Mucosa of gallbladder (tissue), 1 donor: ENCODE measurements around the gene HTR7. TPM values are rescaled to one million over a fixed set of nuclear protein-coding genes. Genes with fewer than 3 reads are reported as not detected.
"Not testable (repeated sequence)": the region's sequence is repeated elsewhere in the genome, so short reads cannot be mapped to it uniquely, and the experiment has no call there.

Source experiments
- DNase-seq: peaks from one replicate; pipeline ENCODE4 v3.0.0-alpha.2; 2020; ENCODE audit warnings: low spot score
- total RNA-seq: library from RNA; stranded (reverse); gene quantifications from one replicate; pipeline ENCODE4 v1.2.1, GENCODE V29; 2021
- donor health status: DM: no; HTN: no; CAD: no.

The HTR7 gene
- total RNA-seq, 1 donor from 2014 or later, result 1.2 TPM

DNA sequence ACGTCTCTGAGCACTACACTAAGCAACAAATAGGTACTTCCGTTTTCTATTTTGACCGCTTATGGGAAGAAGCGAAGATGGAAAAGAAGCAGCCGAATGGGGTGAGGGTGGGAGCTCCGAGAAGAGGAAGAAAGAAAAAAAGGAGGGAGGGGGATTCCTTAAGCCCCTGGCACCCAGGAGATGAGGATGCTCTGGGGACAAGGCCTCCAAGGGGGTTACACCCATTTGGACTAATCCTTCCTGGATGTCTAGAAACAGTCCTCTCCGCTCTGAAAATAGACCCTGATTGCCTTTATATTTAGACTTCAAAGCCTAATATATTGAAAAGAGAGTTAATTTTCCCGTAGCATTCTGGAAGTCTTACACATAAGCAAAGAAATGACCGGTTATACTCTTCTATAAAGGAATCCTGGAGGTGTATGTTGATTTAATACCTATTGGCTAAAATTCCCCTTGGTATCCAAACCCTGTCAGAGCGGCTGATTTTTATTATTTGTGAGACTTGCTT lies 676 bp upstream of the HTR7 start:
- DNase-seq, result no peak

DNA sequence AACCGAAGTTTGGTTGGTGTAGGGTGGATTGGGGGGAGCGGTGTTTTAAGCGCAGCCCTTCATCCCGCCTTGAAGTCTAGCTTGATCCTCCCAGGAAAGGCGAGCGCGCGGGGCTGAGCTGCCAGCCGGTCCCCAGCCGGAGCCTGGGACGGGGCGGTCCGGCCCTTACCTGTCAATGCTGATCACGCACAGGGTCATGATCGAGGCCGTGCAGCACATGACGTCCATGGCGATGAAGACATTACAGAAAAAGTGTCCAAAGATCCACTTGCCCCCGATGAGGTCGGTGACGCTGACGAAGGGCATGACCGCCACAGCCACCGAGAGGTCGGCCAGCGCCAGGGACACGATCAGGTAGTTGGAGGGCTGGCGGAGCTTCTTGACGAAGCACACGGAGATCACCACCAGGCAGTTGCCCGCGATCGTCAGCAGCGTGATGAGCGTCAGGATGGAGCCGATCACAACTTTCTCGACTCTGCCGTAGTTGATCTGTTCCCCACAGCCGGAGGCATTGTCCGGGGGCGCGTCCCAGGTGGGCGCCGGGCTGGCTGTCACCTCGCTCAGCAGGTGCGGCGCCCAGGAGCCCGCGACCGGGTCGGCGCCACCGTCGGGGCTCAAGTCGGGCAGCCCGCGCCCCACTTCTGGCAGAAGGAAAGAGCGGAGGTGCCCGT lies 740 bp downstream of the HTR7 start:
- DNase-seq, result no peak

DNA sequence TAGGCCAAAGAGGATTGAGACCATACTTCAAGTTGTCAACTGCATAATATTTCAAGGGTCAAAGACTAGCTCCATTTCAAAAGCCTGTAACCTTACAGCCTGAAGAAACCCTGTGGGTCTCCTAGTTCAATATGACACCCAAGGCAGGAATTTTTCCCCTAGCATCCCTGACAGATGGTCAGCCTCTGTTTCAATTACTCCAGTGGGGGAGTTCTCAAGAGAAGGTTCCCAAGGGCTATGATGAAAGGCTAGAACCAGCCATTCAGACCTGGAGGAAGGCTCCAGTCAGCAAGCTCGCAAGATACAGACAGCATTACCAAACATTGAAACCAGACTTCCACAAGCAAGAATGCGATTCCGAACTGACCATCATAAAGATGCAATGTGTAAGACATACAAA lies 1.6 kb downstream of the HTR7 start:
- no peak for DNase-seq

DNA sequence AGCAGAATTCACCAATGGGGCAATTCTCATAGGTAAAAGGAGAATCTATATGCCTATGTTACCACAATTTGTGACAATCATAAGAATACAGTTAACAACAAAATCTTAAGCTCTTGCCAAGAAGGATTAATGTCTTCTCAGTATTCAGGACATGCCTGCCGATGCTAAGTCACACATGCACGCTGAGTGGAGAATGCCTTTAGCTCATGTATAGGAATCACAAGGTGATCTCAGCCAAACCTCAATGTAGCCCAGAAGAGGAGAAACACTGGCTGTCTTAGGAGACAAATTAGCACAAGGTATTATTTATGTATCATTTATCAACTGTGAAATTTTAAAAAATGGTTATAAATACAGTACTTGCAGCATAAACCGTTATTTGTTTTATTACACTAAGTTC lies 2.7 kb downstream of the HTR7 start:
- no peak for DNase-seq

DNA sequence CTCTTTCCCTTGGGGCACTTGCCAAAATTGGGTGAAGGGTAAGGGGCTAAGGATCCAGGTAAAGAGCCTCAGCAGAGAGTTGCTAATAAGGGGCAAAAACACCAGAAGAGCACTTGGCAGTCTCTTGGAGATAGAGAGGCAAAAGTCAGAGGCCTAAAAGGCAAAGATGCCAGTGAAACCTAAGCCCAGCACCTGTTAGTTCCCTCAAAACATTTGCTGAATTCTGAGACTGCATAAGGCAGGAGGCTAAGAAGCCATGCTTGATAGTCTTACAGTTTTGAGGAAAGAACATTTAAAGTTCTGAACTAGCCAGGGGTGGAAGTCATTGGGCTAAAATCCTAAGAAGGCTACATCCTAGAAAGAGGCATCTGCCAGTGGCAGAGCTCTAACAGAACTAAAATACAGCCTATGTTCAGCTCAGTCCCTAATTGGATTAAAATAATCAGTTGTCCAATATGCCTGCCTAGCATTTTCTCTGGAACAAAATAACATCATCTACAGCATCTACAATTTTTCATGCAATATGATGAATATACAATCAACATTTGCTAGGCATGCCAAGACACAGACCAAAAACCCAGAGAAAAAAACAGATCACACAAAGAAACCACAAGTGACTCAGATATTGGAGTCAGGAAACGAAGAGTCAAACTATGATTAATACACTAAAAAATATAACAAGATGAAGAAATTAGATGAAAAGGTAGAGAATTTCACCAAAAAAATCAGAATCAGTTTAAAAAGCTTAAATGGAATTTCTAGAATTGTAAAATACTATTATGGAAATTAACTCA lies 7.7 kb downstream of the HTR7 start:
- DNase-seq, result no peak

DNA sequence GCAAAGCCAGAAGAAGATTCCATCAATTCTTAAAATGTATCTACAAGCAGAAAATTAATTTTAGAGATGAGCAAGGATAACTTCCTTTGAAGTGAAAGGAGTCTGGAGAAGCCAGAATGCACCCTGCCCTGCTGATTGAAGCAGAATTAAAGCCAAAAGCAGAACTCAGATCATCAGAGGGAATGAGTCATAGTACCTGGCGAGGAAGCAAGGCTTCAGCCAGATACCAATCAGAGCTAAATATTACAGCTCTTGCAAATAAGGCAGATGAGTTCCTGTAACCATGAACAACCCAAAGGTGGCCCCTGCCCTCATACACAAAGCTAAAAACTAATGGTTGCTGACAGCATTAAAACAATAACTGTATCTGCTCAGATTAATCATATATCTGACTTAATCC lies 10.4 kb downstream of the HTR7 start:
- no peak for DNase-seq

DNA sequence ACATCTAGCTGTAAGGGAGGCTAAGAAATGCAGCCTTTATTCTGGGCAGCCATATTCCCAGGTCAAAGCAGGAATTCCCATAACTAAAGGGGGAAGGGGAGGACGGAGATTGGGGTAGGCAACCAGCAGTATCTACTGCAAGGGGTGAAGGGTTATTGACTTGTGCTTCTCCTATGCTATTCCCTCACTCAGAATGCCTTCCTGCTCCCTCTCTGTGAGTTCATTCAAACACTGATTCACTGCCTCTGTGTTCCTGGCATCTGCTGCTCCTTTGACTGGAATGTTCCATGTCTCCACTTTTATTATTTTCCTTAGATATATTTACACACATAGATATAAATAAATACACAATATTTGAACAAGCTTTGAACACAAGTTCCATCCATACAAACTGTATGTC lies 11.1 kb downstream of the HTR7 start:
- DNase-seq, result no peak

DNA sequence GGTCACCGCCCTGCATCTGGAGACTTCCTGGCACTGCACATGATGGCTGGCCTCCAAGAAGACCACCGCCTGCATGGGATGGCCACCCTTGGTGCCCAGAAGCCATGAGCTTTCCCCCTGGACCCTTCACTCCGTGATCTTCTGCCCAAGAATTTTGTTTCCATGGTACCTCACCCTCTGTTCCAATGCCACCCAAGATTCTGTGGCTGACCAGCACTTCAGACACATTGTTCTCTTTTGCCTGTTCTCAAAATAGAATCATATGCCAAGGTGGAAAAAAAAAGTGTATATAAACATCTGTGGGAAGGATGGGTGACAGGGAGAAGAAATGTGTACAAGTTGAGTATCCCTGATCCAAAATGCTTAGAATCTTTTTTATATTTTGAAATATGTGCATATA lies 12.1 kb downstream of the HTR7 start:
- DNase-seq, result no peak

DNA sequence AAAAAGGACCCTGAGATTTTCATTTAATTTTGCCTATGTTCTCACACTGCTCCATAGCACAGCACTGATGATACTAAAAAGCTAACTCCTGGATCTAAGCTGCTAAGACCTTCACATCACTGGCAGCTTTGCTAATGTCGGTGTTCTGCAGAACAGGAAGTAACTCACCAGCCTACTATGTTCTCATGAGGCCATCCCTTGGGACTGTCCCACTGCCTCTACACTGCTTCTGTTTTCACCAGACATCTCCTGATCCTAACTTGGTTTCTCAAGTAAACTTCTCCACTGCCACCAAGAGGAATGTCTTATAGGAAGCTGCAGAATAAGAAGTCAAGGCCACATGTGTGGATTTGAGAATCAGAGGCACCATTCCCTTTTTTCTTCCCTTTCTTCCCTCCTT lies 15.1 kb downstream of the HTR7 start:
- DNase-seq, result no peak

DNA sequence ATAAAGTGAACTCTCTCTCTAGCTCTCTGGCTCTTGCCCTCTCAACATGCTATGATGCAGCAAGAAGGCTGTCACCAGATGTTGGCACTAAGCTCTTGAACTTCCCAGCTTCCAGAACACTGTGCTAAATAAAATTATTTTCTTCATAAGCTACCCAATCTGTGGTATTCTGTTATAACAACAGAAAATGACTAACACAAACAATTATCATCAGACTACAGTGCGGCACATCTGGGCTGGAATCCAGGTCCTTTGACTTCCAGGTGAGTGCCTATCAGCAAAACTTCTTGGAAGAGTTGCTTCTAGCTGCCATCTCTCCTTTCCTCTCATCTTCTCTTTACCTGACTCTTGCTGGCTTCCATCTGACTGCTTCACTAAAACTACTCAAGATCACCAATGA lies 20.4 kb downstream of the HTR7 start:
- no peak for DNase-seq

DNA sequence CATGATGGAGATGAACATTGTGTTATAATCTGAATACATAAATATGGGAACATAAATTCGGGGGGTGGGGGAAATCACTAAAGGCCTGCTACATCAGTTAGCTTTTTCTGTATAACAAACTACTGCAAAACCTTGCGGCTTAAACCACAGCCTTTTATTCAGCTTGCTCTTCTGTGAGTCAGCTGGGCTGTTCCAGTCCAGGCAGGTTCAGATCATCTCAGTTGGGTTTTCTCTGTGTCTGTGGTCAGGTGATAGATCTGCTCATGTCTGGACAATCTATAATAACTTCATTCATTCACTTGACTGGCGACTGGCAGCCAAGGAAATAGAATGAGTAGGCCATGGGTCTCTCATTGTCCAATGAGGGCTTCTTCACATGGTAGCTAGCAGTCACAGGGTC lies 23.5 kb downstream of the HTR7 start:
- DNase-seq, result no peak

DNA sequence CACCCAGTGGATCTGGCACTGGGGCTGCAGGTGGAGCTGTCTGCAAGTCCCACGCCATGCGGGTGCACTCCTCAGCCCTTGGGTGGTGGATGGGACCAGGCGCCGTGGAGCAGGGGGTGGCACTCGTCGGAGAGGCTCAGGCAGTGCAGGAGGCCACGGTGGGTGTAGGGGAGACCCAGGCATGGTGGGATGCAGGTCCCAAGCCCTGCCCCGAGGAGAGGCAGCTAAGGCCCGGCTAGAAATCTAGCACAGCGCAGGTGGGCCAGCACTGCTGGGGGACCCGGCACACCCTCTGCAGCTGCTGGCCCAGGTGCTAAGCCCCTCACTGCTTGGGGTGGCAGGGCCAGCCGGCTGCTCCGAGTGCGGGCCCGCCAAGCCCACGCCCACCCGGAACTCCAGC lies 25.7 kb downstream of the HTR7 start:
- no peak for DNase-seq

DNA sequence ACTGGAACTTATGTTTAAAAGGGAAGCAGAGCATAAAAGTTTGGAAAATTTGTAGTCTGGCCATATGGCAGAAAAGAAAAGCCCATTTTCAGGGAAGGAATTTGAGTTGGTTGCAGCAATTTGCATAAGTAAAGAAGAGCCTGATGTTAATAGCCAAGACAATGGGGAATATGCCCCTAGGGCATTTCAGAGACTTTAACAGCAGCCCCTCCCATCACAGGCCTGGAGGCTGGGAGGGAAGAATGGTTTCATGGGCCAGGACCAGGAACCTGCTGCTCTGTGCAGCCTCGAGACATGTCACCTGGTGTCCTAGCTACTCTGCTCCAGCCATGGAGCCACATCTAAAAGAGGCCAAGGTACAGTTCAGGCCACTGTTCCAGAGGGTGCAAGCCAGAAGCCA lies 35.3 kb downstream of the HTR7 start:
- DNase-seq, result no peak

DNA sequence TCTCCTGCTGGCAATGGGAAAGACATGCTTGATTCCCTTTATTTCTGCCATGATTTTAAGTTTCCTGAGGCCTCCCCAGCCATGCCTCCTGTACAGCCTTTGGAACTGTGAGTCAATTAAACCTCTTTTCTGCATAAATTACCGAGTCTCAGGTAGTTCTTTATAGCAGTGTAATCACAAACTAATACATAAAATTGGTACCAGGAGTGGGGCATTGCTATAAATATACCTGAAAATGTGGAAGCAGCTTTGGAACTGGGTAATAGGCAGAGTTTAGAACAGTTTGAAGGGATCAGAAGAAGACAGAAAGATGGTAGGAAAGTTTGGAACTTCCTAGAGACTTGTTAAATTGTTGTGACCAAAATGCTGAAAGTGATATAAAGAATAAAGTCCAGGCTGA lies 36.0 kb downstream of the HTR7 start:
- not testable (repeated sequence) for DNase-seq

DNA sequence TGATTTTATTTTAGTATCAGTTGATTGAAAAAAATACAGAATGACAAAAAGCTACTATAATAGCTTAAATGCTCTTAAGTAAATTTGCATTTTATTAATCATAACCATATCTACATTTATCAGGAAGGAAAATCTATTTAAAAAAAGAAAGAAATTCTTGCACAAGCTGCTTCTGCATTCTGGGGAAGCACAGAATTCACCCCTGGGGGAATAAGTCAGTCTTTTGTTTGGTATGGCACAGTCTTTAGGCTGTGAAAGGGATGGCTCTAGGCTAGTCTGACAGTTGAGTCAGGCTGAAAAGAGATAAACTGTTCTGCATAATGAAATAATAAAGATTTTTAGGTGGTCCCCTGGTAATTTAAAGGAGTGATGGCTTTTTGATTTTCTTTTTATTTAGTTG lies 37.9 kb downstream of the HTR7 start:
- no peak for DNase-seq

DNA sequence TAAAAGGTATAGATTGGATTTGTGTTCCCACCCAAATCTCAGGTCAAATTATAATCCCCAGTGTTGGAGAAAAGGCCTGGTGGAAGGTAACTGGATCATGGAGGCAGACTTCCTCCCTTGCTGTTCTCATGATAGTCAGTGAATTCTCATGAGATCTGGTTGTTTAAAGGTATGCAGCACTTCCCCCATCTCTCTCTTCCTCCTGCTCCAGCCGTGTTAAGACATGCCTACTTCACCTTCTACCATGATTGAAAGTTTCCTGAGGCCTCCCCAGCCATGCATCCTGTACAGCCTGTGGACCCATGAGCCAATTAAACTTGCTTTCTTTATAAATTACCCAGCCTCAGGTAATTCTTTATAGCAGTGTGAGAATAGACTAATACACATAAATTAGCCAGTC lies 39.1 kb downstream of the HTR7 start:
- DNase-seq, result no peak

DNA sequence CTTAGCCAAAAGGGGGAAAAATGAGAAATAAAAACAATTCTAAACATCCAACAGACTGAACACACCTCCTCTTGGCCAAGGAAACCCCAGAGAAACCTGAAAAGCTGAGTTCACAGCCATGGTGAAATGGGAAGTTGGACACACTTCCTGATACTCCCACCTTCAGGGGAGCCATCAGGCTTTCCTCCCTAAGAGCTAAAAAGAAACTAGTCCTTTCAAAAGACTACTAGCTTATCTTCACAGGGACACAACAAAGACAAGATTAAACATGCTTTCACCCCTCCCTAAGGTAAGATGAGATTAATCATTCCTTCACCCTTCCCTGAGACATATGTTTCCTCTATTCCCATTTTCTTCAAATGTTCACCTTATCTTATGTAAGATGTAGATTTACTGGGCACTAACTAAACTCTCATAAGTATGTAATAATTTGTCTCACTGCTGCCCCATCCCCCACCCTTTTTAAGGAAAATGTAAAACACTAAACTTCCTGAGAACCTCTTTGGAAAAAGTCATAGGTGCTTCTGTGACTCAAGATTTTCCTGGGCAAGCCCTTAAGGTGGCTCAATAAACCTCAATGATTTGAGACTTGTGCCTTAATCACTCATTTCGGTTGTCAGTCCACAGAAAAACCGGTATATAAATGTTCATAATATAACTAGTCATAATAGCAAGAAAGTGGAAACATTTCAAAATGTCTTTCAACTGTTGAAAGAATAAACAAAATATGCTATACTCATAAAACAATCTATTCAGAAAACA lies 40.5 kb downstream of the HTR7 start:
- no peak for DNase-seq

DNA sequence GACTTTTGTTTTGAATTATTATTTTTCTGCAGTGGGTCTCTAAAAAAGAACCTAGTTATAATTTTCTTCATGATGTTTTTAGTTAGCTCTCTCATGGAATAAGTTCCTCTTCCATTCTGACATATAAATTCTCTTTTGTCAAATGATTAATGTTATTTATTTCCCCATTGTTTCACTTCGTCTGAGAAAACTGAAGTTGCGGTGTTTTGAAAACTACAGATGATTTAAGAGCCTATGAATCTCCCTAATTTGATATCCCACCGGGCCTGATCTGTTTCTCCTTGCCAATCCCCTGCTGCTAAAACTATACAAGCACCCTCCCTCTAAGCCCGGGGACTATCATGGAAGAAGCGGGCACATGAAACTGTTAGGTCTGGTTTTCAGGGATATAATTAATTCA lies 41.4 kb downstream of the HTR7 start:
- no peak for DNase-seq

DNA sequence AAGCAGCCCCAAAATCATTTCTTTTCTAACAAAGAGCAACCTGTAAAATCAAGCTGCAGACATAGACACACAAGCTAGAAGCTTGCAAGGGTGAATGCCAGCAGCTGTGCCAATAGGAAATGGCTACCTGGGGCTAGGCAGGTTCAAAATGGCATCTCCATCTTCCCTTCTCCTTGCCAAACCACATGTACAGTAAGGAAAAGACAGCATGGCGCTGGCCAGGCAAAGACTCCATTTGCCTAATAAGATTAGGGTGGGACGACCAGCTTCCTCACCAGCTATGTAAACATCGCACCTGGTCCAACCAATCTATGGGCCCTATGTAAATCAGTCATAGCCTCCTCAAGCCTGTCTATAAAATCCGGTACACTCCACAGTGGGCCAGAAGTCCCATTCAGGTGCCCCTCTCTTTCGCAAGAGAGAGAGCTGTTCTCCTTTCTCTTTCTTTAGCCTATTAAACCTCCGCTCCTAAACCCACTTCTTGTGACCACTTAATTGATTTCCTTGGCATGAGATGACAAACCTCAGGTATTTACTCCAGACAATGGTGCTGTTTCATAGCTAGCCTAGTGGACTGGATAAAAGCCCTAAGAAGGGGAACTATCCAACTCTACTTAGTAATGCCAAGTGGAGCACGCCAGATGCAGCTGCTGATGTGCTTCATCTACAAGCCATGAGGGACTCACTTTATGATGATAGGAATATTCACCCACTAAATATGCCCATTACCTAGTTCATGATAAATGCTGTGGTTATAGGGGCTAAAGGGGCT lies 44.1 kb downstream of the HTR7 start:
- no peak for DNase-seq

DNA sequence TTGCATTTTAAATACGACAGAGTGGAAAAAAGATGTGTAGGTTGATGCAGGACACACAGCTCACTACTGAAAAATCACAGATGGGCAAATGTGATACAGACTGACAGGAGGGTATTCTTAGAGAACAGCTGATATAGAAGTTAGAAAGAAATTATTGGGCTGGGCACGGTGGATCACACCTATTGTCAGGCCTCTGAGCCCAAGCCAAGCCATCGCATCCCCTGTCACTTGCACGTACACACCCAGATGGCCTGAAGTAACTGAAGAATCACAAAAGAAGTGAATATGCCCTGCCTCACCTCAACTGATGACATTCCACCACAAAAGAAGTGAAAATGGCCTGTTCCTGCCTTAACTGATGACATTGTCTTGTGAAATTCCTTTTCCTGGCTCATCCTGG lies 50.7 kb downstream of the HTR7 start:
- not testable (repeated sequence) for DNase-seq

DNA sequence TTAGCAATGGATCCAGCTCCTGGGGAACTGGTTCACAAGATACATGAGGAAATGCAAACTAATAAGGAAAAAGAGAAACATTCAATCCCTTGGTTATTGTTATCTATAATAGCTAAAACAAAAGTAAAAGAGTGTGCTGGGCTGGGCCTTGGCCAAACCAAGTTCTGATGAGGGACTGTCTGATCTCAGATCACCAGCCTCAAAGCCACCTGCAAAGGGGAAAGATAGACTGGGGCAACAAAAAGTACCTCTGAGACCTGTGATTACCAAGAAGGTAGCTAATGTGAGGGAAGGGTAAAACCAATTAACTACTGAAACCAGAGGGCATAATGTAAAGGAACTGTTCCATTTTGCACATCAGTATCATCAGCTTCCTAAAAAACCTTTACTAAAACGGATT lies 51.2 kb downstream of the HTR7 start:
- no peak for DNase-seq

DNA sequence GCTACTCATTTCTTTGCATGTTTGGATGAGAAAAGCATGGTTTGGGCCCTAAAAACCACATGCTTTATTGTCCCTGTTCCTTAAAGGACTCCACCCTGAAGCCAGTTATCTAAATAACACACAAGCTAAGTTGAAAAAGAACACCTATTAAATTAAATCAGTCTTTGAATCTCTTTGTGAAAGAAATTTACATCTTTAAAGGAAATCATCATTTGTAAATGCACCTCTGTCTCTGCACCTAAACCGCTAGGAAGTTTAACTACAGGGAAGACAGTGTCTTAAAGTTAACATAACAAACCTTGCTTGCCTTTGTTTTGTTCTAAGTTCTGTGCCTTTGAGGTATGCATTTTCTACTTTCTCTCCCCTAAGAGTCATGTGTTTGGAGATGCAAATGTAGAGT lies 52.6 kb downstream of the HTR7 start:
- no peak for DNase-seq
